Measurements from ENCODE around the gene JADE2. TPM values are rescaled to one million over a fixed set of nuclear protein-coding genes. Genes with fewer than 3 reads are reported as not detected.

JADE2 gene
- total and polyA plus RNA-seq, 2 of the 8 experiments (the other 6 are each of a cell fraction or from before 2014, with no cell fraction given): 19.2 to 55.8 TPM

DNA sequence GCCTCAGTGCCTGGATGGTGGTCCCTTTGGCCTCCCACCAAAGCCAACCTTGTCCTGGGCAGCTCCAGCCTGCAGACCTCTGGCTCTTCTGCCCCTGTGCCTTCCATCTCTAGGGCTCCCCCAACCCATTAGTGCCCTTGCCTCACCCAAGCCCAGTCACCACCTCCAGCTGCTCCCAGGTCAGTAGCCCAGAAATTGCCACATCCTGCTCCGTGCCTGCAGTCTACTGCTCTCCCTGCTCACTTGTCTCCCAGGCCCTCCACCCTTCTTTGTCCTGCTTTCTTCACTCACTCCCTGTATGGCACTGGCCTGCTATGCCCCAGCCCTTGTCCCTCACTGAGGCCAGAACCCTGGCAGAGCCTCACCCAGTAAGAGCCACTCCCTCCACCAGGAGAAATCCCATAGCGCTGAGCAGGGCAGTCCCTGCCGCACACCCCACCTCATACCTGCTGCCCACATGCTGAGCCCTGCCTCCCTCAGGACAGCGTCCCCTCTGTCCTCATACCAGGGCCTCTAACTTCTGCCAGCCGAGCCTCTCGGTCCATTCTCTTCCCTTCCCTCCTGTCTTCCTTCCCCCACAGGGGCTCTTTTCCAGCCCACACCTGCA, 44.4 kb downstream of the JADE2 start:
- H3K36me3 ChIP-seq (ENCODE audit: control insufficient read depth in 2 of 4, insufficient read depth in 4 of 4, low read length in 3 of 4): peaks cover 28 to 56% (median 47%) of the 10 kb centered on the region in 4 experiments
- TF ChIP-seq SIN3A (conservative IDR thresholded peaks at IDR 0.05 in 1 of 2, IDR thresholded peaks at IDR 0.05 in 1 of 2; ENCODE audit: low read depth in 1 of 2, low read length in 2 of 2) (no peak), EGR1 (IDR thresholded peaks at IDR 0.05; ENCODE audit: borderline replicate concordance, low read depth, low read length) (no peak), SP2 (IDR thresholded peaks at IDR 0.05; ENCODE audit: low read length) (no peak), GABPA (IDR thresholded peaks at IDR 0.05; ENCODE audit: borderline replicate concordance, insufficient read depth, low read length) (no peak)
- TF ChIP-seq, protein P1, sequence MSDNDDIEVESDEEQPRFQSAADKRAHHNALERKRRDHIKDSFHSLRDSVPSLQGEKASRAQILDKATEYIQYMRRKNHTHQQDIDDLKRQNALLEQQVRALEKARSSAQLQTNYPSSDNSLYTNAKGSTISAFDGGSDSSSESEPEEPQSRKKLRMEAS (IDR thresholded peaks at IDR 0.05): no peak

More for the DNA sequence above, 44.4 kb downstream of the JADE2 start:
- Histone ChIP-seq H4K91ac (replicated peaks; ENCODE audit: insufficient read length, low read length) (no peak overlapping the region), H3K4me1 (replicated peaks in 1 of 4; ENCODE audit: control insufficient read depth in 3 of 4, insufficient read depth in 4 of 4, low read length in 3 of 4) (no peaks in the 10 kb centered on the region), H3K23ac (ENCODE audit: insufficient read length) (no peak overlapping the region), H3K79me1 (ENCODE audit: low read depth, low read length) (peaks cover 4% of the 10 kb centered on the region; the same call in 1 of the 2 replicates), H4K8ac (ENCODE audit: extremely low read depth, insufficient read depth, low read length) (no peak overlapping the region), H4K20me1 (replicated peaks in 1 of 2; ENCODE audit: control insufficient read depth in 1 of 2, insufficient read depth in 2 of 2, low read length in 2 of 2) (peaks cover 6% of the 10 kb centered on the region in 2 experiments), H3K4ac (replicated peaks; ENCODE audit: insufficient read length, low read depth, low read length) (no peak overlapping the region), H3K14ac (ENCODE audit: insufficient read length) (no peak overlapping the region), H3K4me2 (ENCODE audit: insufficient read depth in 1 of 2, low read depth in 2 of 2, low read length in 2 of 2) (no peak overlapping the region), H3K9me3 (ENCODE audit: insufficient read depth in 2 of 2, low read depth in 1 of 2, low read length in 1 of 2) (no peaks in the 10 kb centered on the region), H3K79me2 (ENCODE audit: control insufficient read depth in 1 of 2, insufficient read depth in 2 of 2, low read length in 2 of 2) (no peaks in the 10 kb centered on the region; a peak in 1 of 4 replicates), H3K56ac (replicated peaks; ENCODE audit: insufficient read length, low read depth, low read length) (no peak overlapping the region), H3K27me3 (replicated peaks in 1 of 4; ENCODE audit: control insufficient read depth in 3 of 4, extremely low read depth in 1 of 4, insufficient read depth in 3 of 4, low read length in 3 of 4) (no peaks in the 10 kb centered on the region), H2BK12ac (ENCODE audit: low read depth, low read length) (no peak overlapping the region), H3K27ac (ENCODE audit: low read depth, low read length) (no peak overlapping the region), H2BK5ac (ENCODE audit: low read depth, low read length) (peak overlapping the region; percentile 44; the same call in 1 of the 2 replicates), H3K4me3 (ENCODE audit: extremely low read depth in 1 of 4, insufficient read depth in 2 of 4, low read depth in 3 of 4, low read length in 4 of 4) (no peak overlapping the region), H2AFZ (ENCODE audit: low read length) (no peak overlapping the region), H2BK20ac (ENCODE audit: low read length) (no peak overlapping the region), H3K9ac (replicated peaks in 1 of 4; ENCODE audit: extremely low read depth in 1 of 4, low read depth in 3 of 4, low read length in 3 of 4) (no peak overlapping the region), H2BK120ac (replicated peaks; ENCODE audit: low read depth, low read length) (no peak overlapping the region), H4K5ac (ENCODE audit: insufficient read length, low read depth, low read length) (no peak overlapping the region), H2BK15ac (ENCODE audit: low read length) (no peak overlapping the region), H2AK5ac (ENCODE audit: low read depth, low read length) (no peak overlapping the region), H3K23me2 (ENCODE audit: low read depth, low read length) (no peaks in the 10 kb centered on the region), H3K18ac (ENCODE audit: extremely low read depth, low read length) (no peak overlapping the region)
- DNase-seq (ENCODE audit: low read depth in 1 of 2, low spot score in 2 of 2) (no peak), FAIRE-seq (no peak)
- WGBS, 2 experiments (ENCODE audit: extremely low coverage in 1 of 2, insufficient coverage in 1 of 2, insufficient read length in 1 of 2, insufficient replicate concordance in 2 of 2, low coverage in 1 of 2, low lambda C conversion rate in 2 of 2, missing lambda C conversion rate in 1 of 2): 95% methylated on average over 6 of the region's 6 CpGs; no CpG with 5 or more reads in 1 of the 2 experiments
- POLR2A ChIA-PET (ENCODE audit: partially characterized antibody): interaction anchor here (1.1 kb wide), 1 partner anchor 14 kb away, joined by 3 read pairs; no protein-coding TSS in a partner anchor
- CTCF ChIA-PET (ENCODE audit: partially characterized antibody): interaction anchor here (0.7 to 2.2 kb wide), 2 partner anchors 10 to 17 kb away, joined by 4 to 8 read pairs; no protein-coding TSS in a partner anchor

Measured in H1 (cell line).